H1 (cell line): ENCODE measurements around the gene CDK13.

Experiments
- ASH2L ChIP-seq: fragments of 200-600, 300-600 bp; sonication (generic); IDR thresholded peaks from one replicate; pipeline ENCODE4 v1.7.1; 2017; ENCODE audit warnings: low read length
- BRCA1 ChIP-seq: IDR thresholded peaks from 2 replicates; pipeline ENCODE4 v1.6.1; 2012; ENCODE audit warnings: low read depth, low read length, improper control_type of control experiment
- GABPA ChIP-seq: IDR thresholded peaks from 2 replicates; pipeline ENCODE4 v1.6.1; 2011; ENCODE audit warnings: mild to moderate bottlenecking, low read length, moderate library complexity, borderline replicate concordance; ENCODE audit not compliant: insufficient read depth
- POLR2A ChIP-seq, 2 experiments: IDR thresholded peaks; 1 replicate in 1 of 2; 2 replicates in 1 of 2; pipeline ENCODE4 v1.6.1; 2011; ENCODE audit warnings: low read depth in 2 of 2, low read length in 2 of 2, mild to moderate bottlenecking in 2 of 2; ENCODE audit errors: control extremely low read depth in 1 of 2
- RBBP5 ChIP-seq: IDR thresholded peaks from 2 replicates; pipeline ENCODE4 v1.7.1; 2012; ENCODE audit warnings: low read depth, mild to moderate bottlenecking, inconsistent platforms, low read length, moderate library complexity, borderline replicate concordance
- TAF1 ChIP-seq: IDR thresholded peaks from 2 replicates; pipeline ENCODE4 v1.6.1; 2011; ENCODE audit warnings: mild to moderate bottlenecking, low read depth, low read length
- YY1 ChIP-seq: IDR thresholded peaks from 2 replicates; pipeline ENCODE4 v1.6.1; 2011; ENCODE audit warnings: low read depth, mild to moderate bottlenecking, low read length

DNA sequence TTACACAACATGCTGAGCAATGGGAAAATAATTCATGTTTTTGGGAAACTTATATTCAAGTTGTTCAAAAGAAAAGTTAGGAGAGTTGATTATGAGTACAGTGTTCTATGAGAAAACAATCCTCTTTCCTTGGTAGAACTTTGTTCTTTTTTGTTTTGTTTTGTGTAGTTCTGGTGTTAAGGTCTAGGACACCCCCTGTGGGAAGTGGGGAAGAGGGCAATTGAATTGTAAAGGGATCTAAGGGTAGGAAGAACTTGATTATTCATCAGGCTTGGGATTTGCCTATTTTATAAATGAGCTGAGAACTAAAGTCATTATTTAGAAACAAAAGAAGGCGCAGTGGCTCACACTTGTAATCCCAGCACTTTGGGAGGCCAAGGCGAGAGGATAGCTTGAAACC lies 25.9 kb upstream of the CDK13 start:
- TF ChIP-seq RBBP5: no peak
- TF ChIP-seq TAF1: no peak
- TF ChIP-seq POLR2A (IDR thresholded peaks at IDR 0.05; ENCODE audit: control extremely low read depth in 1 of 2, low read depth in 2 of 2, low read length in 2 of 2): no peak
- TF ChIP-seq BRCA1: no peak
- no peak for TF ChIP-seq ASH2L
- TF ChIP-seq GABPA: no peak
- TF ChIP-seq YY1: no peak
